ENCODE data around the gene CSNK1A1. TPM values are rescaled to one million over a fixed set of nuclear protein-coding genes. Genes with fewer than 3 reads are reported as not detected.
"Not testable (repeated sequence)": the region's sequence is repeated elsewhere in the genome, so short reads cannot be mapped to it uniquely, and the experiment has no call there.

Gene CSNK1A1
- total RNA-seq, 2 donors from 2014 or later, result 222 to 262 TPM

- H3K4me3 ChIP-seq, result no peak overlapping the region
- ATAC-seq (ENCODE audit: insufficient number of reproducible peaks, low FRiP score, low read depth) (no peak), DNase-seq (ENCODE audit: low spot score) (no peak)
- H3K4me1 ChIP-seq (ENCODE audit: control insufficient read depth in 1 of 2, low read depth in 2 of 2), result peaks cover 7 to 13% of the 10 kb centered on the region in 2 donors
- no peak overlapping the region for H3K27ac ChIP-seq
- no peaks in the 10 kb centered on the region for H3K9me3 ChIP-seq
- peaks cover 12% of the 10 kb centered on the region for H3K36me3 ChIP-seq
- H3K27me3 ChIP-seq (replicated peaks; ENCODE audit: insufficient read depth), result no peaks in the 10 kb centered on the region
- no peak for TF ChIP-seq CTCF (IDR thresholded peaks at IDR 0.05)
Measured at GRCh38 chr5:149597618-149598017, 46.4 kb upstream of the CSNK1A1 start.

GRCh38 chr5:149596712-149597111 lies 45.5 kb upstream of the CSNK1A1 start:
- Histone ChIP-seq H3K36me3 (peaks cover 11% of the 10 kb centered on the region), H3K9me3 (no peaks in the 10 kb centered on the region), H3K4me3 (no peak overlapping the region), H3K4me1 (ENCODE audit: control insufficient read depth in 1 of 2, low read depth in 2 of 2) (peaks cover 7 to 13% of the 10 kb centered on the region in 2 donors), H3K27ac (no peak overlapping the region), H3K27me3 (replicated peaks; ENCODE audit: insufficient read depth) (no peaks in the 10 kb centered on the region)
- no peak for DNase-seq (ENCODE audit: low spot score)
- no peak for ATAC-seq (ENCODE audit: insufficient number of reproducible peaks, low FRiP score, low read depth)
- no peak for TF ChIP-seq CTCF (IDR thresholded peaks at IDR 0.05)

GRCh38 chr5:149595105-149595504 lies 43.9 kb upstream of the CSNK1A1 start:
- H3K4me3 ChIP-seq; ATAC-seq (ENCODE audit: insufficient number of reproducible peaks, low FRiP score, low read depth); H3K36me3 ChIP-seq; DNase-seq (ENCODE audit: low spot score); H3K27ac ChIP-seq; H3K9me3 ChIP-seq; H3K27me3 ChIP-seq (replicated peaks; ENCODE audit: insufficient read depth): not testable (repeated sequence)
- H3K4me1 ChIP-seq (ENCODE audit: control insufficient read depth in 1 of 2, low read depth in 2 of 2), result peaks cover 7 to 13% of the 10 kb centered on the region in 2 donors

- no peak for TF ChIP-seq CTCF (IDR thresholded peaks at IDR 0.05)
- H3K27ac ChIP-seq, result no peak overlapping the region
- H3K4me3 ChIP-seq, result no peak overlapping the region
Measured at GRCh38 chr5:149594206-149594895, 43.1 kb upstream of the CSNK1A1 start.

GRCh38 chr5:149593370-149593769 lies 42.1 kb upstream of the CSNK1A1 start:
- Histone ChIP-seq H3K27ac (no peak overlapping the region), H3K9me3 (no peaks in the 10 kb centered on the region), H3K4me3 (no peak overlapping the region), H3K4me1 (ENCODE audit: control insufficient read depth in 1 of 2, low read depth in 2 of 2) (peaks cover 7 to 15% of the 10 kb centered on the region in 2 donors), H3K27me3 (replicated peaks; ENCODE audit: insufficient read depth) (no peaks in the 10 kb centered on the region), H3K36me3 (no peaks in the 10 kb centered on the region)
- ATAC-seq (ENCODE audit: insufficient number of reproducible peaks, low FRiP score, low read depth) (no peak), DNase-seq (ENCODE audit: low spot score) (no peak)
- TF ChIP-seq CTCF (IDR thresholded peaks at IDR 0.05), result no peak

More at GRCh38 chr5:149594206-149594895, 43.1 kb upstream of the CSNK1A1 start:
- no peak for ATAC-seq (ENCODE audit: insufficient number of reproducible peaks, low FRiP score, low read depth)
- Histone ChIP-seq H3K9me3 (no peaks in the 10 kb centered on the region), H3K36me3 (no peaks in the 10 kb centered on the region), H3K4me1 (ENCODE audit: control insufficient read depth in 1 of 2, low read depth in 2 of 2) (peaks cover 7 to 13% of the 10 kb centered on the region in 2 donors), H3K27me3 (replicated peaks; ENCODE audit: insufficient read depth) (no peaks in the 10 kb centered on the region)
- no peak for DNase-seq (ENCODE audit: low spot score)

GRCh38 chr5:149588936-149589335 lies 37.7 kb upstream of the CSNK1A1 start:
- Histone ChIP-seq H3K27me3 (replicated peaks; ENCODE audit: insufficient read depth) (no peaks in the 10 kb centered on the region), H3K36me3 (no peaks in the 10 kb centered on the region), H3K27ac (no peak overlapping the region), H3K4me1 (ENCODE audit: control insufficient read depth in 1 of 2, low read depth in 2 of 2) (peaks cover 21 to 31% of the 10 kb centered on the region in 2 donors), H3K4me3 (no peak overlapping the region), H3K9me3 (no peaks in the 10 kb centered on the region)
- no peak for ATAC-seq (ENCODE audit: insufficient number of reproducible peaks, low FRiP score, low read depth)
- TF ChIP-seq CTCF (IDR thresholded peaks at IDR 0.05), result no peak
- no peak for DNase-seq (ENCODE audit: low spot score)
